ENCODE results near the gene PRSS57. TPM values are rescaled to one million over a fixed set of nuclear protein-coding genes. Genes with fewer than 3 reads are reported as not detected.

PRSS57 gene
- total and polyA plus RNA-seq, 2 of the 8 experiments (the other 6 are each of a cell fraction or from before 2014, with no cell fraction given): not detected

DNA sequence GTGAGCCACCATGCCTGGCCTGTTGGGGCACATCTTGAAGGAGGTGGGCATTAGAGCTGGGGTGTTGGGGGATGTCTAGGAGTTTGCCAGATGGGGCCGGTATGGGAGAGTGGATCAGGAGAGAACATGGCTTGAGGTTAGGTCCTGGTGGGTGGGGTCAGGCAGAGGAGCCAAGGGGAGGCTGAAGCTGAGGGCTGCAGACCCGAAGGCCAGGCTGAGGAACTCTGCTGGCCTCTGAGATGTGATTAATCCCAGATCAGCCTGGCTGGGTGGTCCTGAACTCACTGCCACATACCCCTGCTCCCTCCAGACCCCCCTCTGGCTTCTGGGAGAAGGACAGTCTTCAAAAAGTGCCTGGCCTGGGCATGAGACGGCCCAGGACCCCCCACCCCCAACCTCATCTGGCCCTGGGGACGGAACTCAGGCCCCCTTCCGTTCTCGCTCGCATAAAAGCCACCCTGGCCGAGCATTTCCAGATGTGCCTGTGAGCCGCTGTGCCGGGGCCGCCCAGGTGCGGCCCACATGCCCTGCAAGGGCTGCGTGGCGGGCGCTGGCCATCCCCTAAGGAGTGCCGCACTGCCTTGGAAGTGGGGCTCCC, 16.4 kb downstream of the PRSS57 start (continued):
- TF ChIP-seq ASH2L (IDR thresholded peaks at IDR 0.05; ENCODE audit: low read length) (no peak), YY1 (IDR thresholded peaks at IDR 0.05; ENCODE audit: low read depth, low read length) (no peak), SP1 (IDR thresholded peaks at IDR 0.05; ENCODE audit: low read depth, low read length) (no peak), GABPA (IDR thresholded peaks at IDR 0.05; ENCODE audit: borderline replicate concordance, insufficient read depth, low read length) (no peak), KDM4A (IDR thresholded peaks at IDR 0.05; ENCODE audit: low read depth, low read length, severe bottlenecking) (no peak), SIX5 (IDR thresholded peaks at IDR 0.05; ENCODE audit: low read depth, low read length) (no peak)
- TF ChIP-seq, protein P1, sequence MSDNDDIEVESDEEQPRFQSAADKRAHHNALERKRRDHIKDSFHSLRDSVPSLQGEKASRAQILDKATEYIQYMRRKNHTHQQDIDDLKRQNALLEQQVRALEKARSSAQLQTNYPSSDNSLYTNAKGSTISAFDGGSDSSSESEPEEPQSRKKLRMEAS (IDR thresholded peaks at IDR 0.05): no peak

All from H1 (cell line).